Endothelial cell of umbilical vein (primary cell): ENCODE data around the gene EEF1AKMT4.

Experiments used
- CTCF ChIP-seq, 2 donors: IDR thresholded peaks; 1 replicate in 1 of 2; 2 replicates in 1 of 2; pipeline ENCODE4 v1.5.1; 2011; ENCODE audit warnings: low read length in 2 of 2, mild to moderate bottlenecking in 2 of 2, moderate library complexity in 2 of 2, control low read depth in 1 of 2, inconsistent platforms in 1 of 2, low read depth in 1 of 2; ENCODE audit not compliant: insufficient read depth in 1 of 2; ENCODE audit errors: extremely low read depth in 1 of 2
- EZH2 ChIP-seq: IDR thresholded peaks from 2 replicates; pipeline ENCODE4 v1.6.1; 2012; ENCODE audit warnings: borderline replicate concordance, low read depth, mild to moderate bottlenecking, moderate library complexity, low read length, inconsistent platforms; ENCODE audit not compliant: severe bottlenecking
- FOS ChIP-seq: IDR thresholded peaks from 2 replicates; pipeline ENCODE4 v1.6.1; 2011; ENCODE audit warnings: mild to moderate bottlenecking, low read length, moderate library complexity, borderline replicate concordance; ENCODE audit not compliant: insufficient read depth
- MYC ChIP-seq: IDR thresholded peaks from one replicate; pipeline ENCODE4 v1.6.1; 2011; ENCODE audit warnings: mild to moderate bottlenecking, low read depth, low read length
- POLR2A ChIP-seq: IDR thresholded peaks from 2 replicates; pipeline ENCODE4 v1.6.1; 2012; ENCODE audit warnings: low read depth, mild to moderate bottlenecking, control low read depth, low read length
- POLR2AphosphoS5 ChIP-seq: IDR thresholded peaks from 2 replicates; pipeline ENCODE4 v1.6.1; 2012; ENCODE audit warnings: low read depth, mild to moderate bottlenecking, control low read depth, low read length, moderate library complexity; ENCODE audit not compliant: insufficient read depth
- TF ChIP-seq, protein P1 (sequence below): IDR thresholded peaks from 2 replicates; pipeline ENCODE4 v1.6.1; 2011; ENCODE audit not compliant: insufficient read depth, insufficient read length

DNA sequence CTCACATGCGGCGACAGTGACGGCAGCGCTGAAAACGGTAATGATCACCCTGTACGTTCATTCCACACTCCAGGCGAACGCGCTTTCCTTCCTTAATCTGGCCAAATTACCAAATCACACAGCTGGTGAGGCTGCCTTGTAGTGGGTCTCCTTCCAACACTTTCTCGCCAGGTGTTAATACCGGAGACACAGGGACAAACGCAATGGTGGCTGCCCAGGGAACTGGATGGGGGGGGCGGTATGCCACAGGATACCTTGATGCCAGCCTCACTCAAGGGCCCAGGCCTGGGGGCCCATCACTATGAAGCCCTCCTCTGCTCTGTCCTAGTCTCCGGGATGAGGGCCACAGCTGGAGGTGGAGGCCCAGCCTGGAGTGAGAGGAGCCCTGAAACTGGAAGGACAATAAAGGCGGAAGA, 13.3 kb downstream of the EEF1AKMT4 start:
- TF ChIP-seq CTCF (IDR thresholded peaks at IDR 0.05; ENCODE audit: extremely low read depth in 1 of 2, insufficient read depth in 1 of 2, low read depth in 1 of 2, low read length in 2 of 2), result no peak
- TF ChIP-seq MYC, result no peak
- TF ChIP-seq EZH2, result no peak
- no peak for TF ChIP-seq POLR2A
- TF ChIP-seq POLR2AphosphoS5, result no peak
- TF ChIP-seq, protein P1, sequence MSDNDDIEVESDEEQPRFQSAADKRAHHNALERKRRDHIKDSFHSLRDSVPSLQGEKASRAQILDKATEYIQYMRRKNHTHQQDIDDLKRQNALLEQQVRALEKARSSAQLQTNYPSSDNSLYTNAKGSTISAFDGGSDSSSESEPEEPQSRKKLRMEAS, result no peak
- TF ChIP-seq FOS, result no peak
